H9 (cell line): ENCODE measurements around the gene SFRP2. TPM values are rescaled to one million over a fixed set of nuclear protein-coding genes. Genes with fewer than 3 reads are reported as not detected.

Source experiments
- DNase-seq: peaks from one replicate; pipeline ENCODE4 v3.0.0-alpha.2; 2017
- H2AFZ ChIP-seq: one replicate; pipeline ENCODE4 v1.6.1; 2013; ENCODE audit warnings: mild to moderate bottlenecking, low read length, control low read depth, moderate library complexity
- H2AK5ac ChIP-seq: 2 replicates; pipeline ENCODE4 v1.6.1; 2013; ENCODE audit warnings: low read length, control low read depth, mixed read lengths; ENCODE audit not compliant: insufficient read length
- H2BK120ac ChIP-seq: one replicate; pipeline ENCODE4 v1.6.1; 2013; ENCODE audit warnings: low read depth, mild to moderate bottlenecking, low read length, control low read depth, inconsistent platforms; ENCODE audit not compliant: poor library complexity, severe bottlenecking
- H2BK12ac ChIP-seq: 2 replicates; pipeline ENCODE4 v1.6.1; 2013; ENCODE audit warnings: low read length, control low read depth, mixed read lengths, low read depth; ENCODE audit not compliant: insufficient read length
- H2BK15ac ChIP-seq: 2 replicates; pipeline ENCODE4 v1.6.1; 2013; ENCODE audit warnings: low read depth, low read length, control low read depth
- H2BK20ac ChIP-seq: one replicate; pipeline ENCODE4 v1.6.1; 2013; ENCODE audit warnings: low read depth, mild to moderate bottlenecking, low read length, control low read depth, inconsistent platforms; ENCODE audit not compliant: poor library complexity, severe bottlenecking
- H2BK5ac ChIP-seq: 2 replicates; pipeline ENCODE4 v1.6.1; 2013; ENCODE audit warnings: low read length, control low read depth, mixed read lengths; ENCODE audit not compliant: insufficient read length
- H3K14ac ChIP-seq: 2 replicates; pipeline ENCODE4 v1.6.1; 2013; ENCODE audit warnings: low read length, control low read depth; ENCODE audit not compliant: insufficient read depth
- H3K18ac ChIP-seq: 2 replicates; pipeline ENCODE4 v1.6.1; 2013; ENCODE audit warnings: low read depth, mild to moderate bottlenecking, mixed read lengths, low read length, control low read depth; ENCODE audit not compliant: insufficient read length
- H3K23ac ChIP-seq: 2 replicates; pipeline ENCODE4 v1.6.1; 2013; ENCODE audit warnings: low read length, control low read depth, mixed read lengths, low read depth; ENCODE audit not compliant: insufficient read length
- H3K23me2 ChIP-seq: 2 replicates; pipeline ENCODE4 v1.6.1; 2013; ENCODE audit warnings: low read depth, mild to moderate bottlenecking, mixed read lengths, low read length, control low read depth; ENCODE audit not compliant: insufficient read length, poor library complexity, severe bottlenecking
- H3K27ac ChIP-seq: 2 replicates; pipeline ENCODE4 v1.5.1; 2013; ENCODE audit warnings: low read length, control low read depth, mixed read lengths, low read depth; ENCODE audit not compliant: insufficient read length
- H3K27me3 ChIP-seq: 2 replicates; pipeline ENCODE4 v1.6.1; 2013; ENCODE audit warnings: low read length, control low read depth, inconsistent platforms; ENCODE audit not compliant: insufficient read depth
- H3K4ac ChIP-seq: 2 replicates; pipeline ENCODE4 v1.6.1; 2013; ENCODE audit warnings: low read depth, mild to moderate bottlenecking, control low read depth, inconsistent platforms, low read length, moderate library complexity
- H3K4me1 ChIP-seq: 2 replicates; pipeline ENCODE4 v1.6.1; 2013; ENCODE audit warnings: low read length, control low read depth, inconsistent platforms; ENCODE audit not compliant: insufficient read depth
- H3K4me2 ChIP-seq: 2 replicates; pipeline ENCODE4 v1.6.1; 2013; ENCODE audit warnings: low read length, control low read depth, mixed read lengths; ENCODE audit not compliant: insufficient read length, insufficient read depth
- H3K56ac ChIP-seq: 2 replicates; pipeline ENCODE4 v1.6.1; 2013; ENCODE audit warnings: low read depth, mild to moderate bottlenecking, mixed read lengths, low read length, control low read depth; ENCODE audit not compliant: insufficient read length
- H3K79me1 ChIP-seq: 2 replicates; pipeline ENCODE4 v1.6.1; 2013; ENCODE audit warnings: low read depth, mild to moderate bottlenecking, moderate library complexity, low read length, control low read depth, inconsistent platforms; ENCODE audit not compliant: insufficient read depth, poor library complexity, severe bottlenecking
- H3K79me2 ChIP-seq: 2 replicates; pipeline ENCODE4 v1.6.1; 2013; ENCODE audit warnings: low read length, control low read depth, inconsistent platforms; ENCODE audit not compliant: insufficient read depth
- H3K9ac ChIP-seq: 2 replicates; pipeline ENCODE4 v1.6.1; 2013; ENCODE audit warnings: low read length, control low read depth, mixed read lengths; ENCODE audit not compliant: insufficient read length; ENCODE audit errors: extremely low read depth
- H3K9me3 ChIP-seq: one replicate; pipeline ENCODE4 v1.6.1; 2013; ENCODE audit warnings: low read depth, low read length, inconsistent platforms; ENCODE audit not compliant: control insufficient read depth
- H3T11ph ChIP-seq: one replicate; pipeline ENCODE4 v1.6.1; 2013; ENCODE audit warnings: mild to moderate bottlenecking, low read length, control low read depth, inconsistent platforms
- H4K20me1 ChIP-seq: one replicate; pipeline ENCODE4 v1.6.1; 2013; ENCODE audit not compliant: control insufficient read depth, insufficient read length, insufficient read depth
- H4K5ac ChIP-seq: 2 replicates; pipeline ENCODE4 v1.6.1; 2013; ENCODE audit warnings: low read depth, mild to moderate bottlenecking, mixed read lengths, low read length, control low read depth; ENCODE audit not compliant: insufficient read length
- H4K8ac ChIP-seq: replicated peaks from 2 replicates; pipeline ENCODE4 v1.6.1; 2013; ENCODE audit warnings: low read length, control low read depth, mixed read lengths, low read depth; ENCODE audit not compliant: insufficient read length
- H4K91ac ChIP-seq: 2 replicates; pipeline ENCODE4 v1.6.1; 2013; ENCODE audit warnings: low read depth, mild to moderate bottlenecking, moderate library complexity, mixed read lengths, low read length, control low read depth; ENCODE audit not compliant: insufficient read length
- H3K27ac Mint-ChIP-seq, 3 experiments: 2 replicates in 2 of 3; 3 replicates in 1 of 3; pipeline ENCODE4 v1.8.0; 2020 to 2021; ENCODE audit warnings: mixed read lengths in 3 of 3, mild to moderate bottlenecking in 1 of 3, moderate library complexity in 1 of 3
- H3K27me3 Mint-ChIP-seq: 2 replicates; pipeline ENCODE4 v1.8.0; 2021; ENCODE audit warnings: low read depth, mild to moderate bottlenecking, moderate library complexity, mixed read lengths
- H3K36me3 Mint-ChIP-seq, 3 experiments: 2 replicates in 2 of 3; 3 replicates in 1 of 3; pipeline ENCODE4 v1.8.0; 2020 to 2021; ENCODE audit warnings: low read depth in 3 of 3, mixed read lengths in 3 of 3; ENCODE audit not compliant: insufficient read depth in 1 of 3
- H3K4me1 Mint-ChIP-seq, 2 experiments: 2 replicates each; pipeline ENCODE4 v1.8.0; 2020; ENCODE audit warnings: mixed read lengths in 2 of 2
- H3K4me3 Mint-ChIP-seq, 2 experiments: 2 replicates in 1 of 2; 3 replicates in 1 of 2; pipeline ENCODE4 v1.8.0; 2020 to 2021; ENCODE audit warnings: mild to moderate bottlenecking in 2 of 2, mixed read lengths in 2 of 2, moderate library complexity in 1 of 2
- H3K9me3 Mint-ChIP-seq, 2 experiments: 2 replicates in 1 of 2; 3 replicates in 1 of 2; pipeline ENCODE4 v1.8.0; 2020; ENCODE audit warnings: mild to moderate bottlenecking in 2 of 2, mixed read lengths in 2 of 2, moderate library complexity in 1 of 2
- WGBS: extraction: QIAGEN DNeasy Blood & Tissue Kit; methylation state at CpG from one replicate; pipeline ENCODE4 v1.1.7; 2013; ENCODE audit warnings: missing lambda C conversion rate, low lambda C conversion rate, mixed read lengths; ENCODE audit not compliant: insufficient read length; ENCODE audit errors: extremely low coverage; 5-methylcytosine and 5-hydroxymethylcytosine counted together
- total RNA-seq: library from RNA; stranded (reverse); gene quantifications from 2 replicates; pipeline ENCODE4 v1.2.1, GENCODE V29; 2021
- TF ChIP-seq, protein P1 (sequence below): fragments of 200-600 bp; sonication (generic); conservative IDR thresholded peaks from 3 replicates; pipeline ENCODE4 v1.8.0; 2021; ENCODE audit warnings: antibody characterized with exemption, mild to moderate bottlenecking

Gene SFRP2
- total RNA-seq, 1 experiment from 2014 or later = 156 TPM

GRCh38 chr4:153822316-153822715, 33.4 kb upstream of the SFRP2 start:
- Histone ChIP-seq H3K9ac (no peak overlapping the region), H4K5ac (no peak overlapping the region), H2BK12ac (no peak overlapping the region), H4K8ac (no peak overlapping the region), H3K4ac (no peak overlapping the region), H3K18ac (no peak overlapping the region), H4K20me1 (no peaks in the 10 kb centered on the region), H3K9me3 (no peaks in the 10 kb centered on the region), H3T11ph (no peak overlapping the region), H3K14ac (no peak overlapping the region), H2BK15ac (no peak overlapping the region), H3K79me1 (no peaks in the 10 kb centered on the region), H4K91ac (no peak overlapping the region), H3K27ac (no peak overlapping the region), H2AK5ac (no peak overlapping the region), H3K79me2 (no peaks in the 10 kb centered on the region), H3K23me2 (no peaks in the 10 kb centered on the region), H2BK120ac (no peak overlapping the region), H2BK5ac (no peak overlapping the region), H3K23ac (no peak overlapping the region), H3K27me3 (no peaks in the 10 kb centered on the region), H3K56ac (no peak overlapping the region), H2BK20ac (no peak overlapping the region), H3K4me2 (no peak overlapping the region), H3K4me1 (no peaks in the 10 kb centered on the region; the same call in 1 of the 2 replicates), H2AFZ (no peak overlapping the region)
- H3K36me3 Mint-ChIP-seq = peaks cover 6 to 14% (median 6%) of the 10 kb centered on the region in 3 experiments; a peak in 4 of 7 replicates
- no CpG with 5 or more reads among the region's 3 CpGs for WGBS
- DNase-seq = no peak
- no peak overlapping the region for H3K27ac Mint-ChIP-seq
- H3K27me3 Mint-ChIP-seq = no peaks in the 10 kb centered on the region
- H3K4me3 Mint-ChIP-seq = no peak overlapping the region
- TF ChIP-seq, protein P1, sequence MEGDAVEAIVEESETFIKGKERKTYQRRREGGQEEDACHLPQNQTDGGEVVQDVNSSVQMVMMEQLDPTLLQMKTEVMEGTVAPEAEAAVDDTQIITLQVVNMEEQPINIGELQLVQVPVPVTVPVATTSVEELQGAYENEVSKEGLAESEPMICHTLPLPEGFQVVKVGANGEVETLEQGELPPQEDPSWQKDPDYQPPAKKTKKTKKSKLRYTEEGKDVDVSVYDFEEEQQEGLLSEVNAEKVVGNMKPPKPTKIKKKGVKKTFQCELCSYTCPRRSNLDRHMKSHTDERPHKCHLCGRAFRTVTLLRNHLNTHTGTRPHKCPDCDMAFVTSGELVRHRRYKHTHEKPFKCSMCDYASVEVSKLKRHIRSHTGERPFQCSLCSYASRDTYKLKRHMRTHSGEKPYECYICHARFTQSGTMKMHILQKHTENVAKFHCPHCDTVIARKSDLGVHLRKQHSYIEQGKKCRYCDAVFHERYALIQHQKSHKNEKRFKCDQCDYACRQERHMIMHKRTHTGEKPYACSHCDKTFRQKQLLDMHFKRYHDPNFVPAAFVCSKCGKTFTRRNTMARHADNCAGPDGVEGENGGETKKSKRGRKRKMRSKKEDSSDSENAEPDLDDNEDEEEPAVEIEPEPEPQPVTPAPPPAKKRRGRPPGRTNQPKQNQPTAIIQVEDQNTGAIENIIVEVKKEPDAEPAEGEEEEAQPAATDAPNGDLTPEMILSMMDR = no peak
- peaks cover 9 to 24% of the 10 kb centered on the region in 2 experiments for H3K9me3 Mint-ChIP-seq
- H3K4me1 Mint-ChIP-seq = peaks cover 6 to 8% of the 10 kb centered on the region in 2 experiments
